Pancreas (tissue), 10 donors: Measurements from ENCODE around the gene RHOV. TPM values are rescaled to one million over a fixed set of nuclear protein-coding genes. Genes with fewer than 3 reads are reported as not detected.

Experiments used
- ATAC-seq, 4 donors: fragments of 200-7000 bp; cut with Tn5 transposase; one replicate each; pipeline versions ENCODE4 v1.8.0 to v1.9.1; 2020; ENCODE audit warnings: mild to moderate bottlenecking in 4 of 4, moderate library complexity in 4 of 4
- DNase-seq, 6 donors: peaks; one replicate each; pipeline ENCODE4 v3.0.0-alpha.2; 2020
- FAIRE-seq: peaks from 2 replicates; lab custom pipeline; 2012; peaks lifted over from hg19 to GRCh38; lab: Jason Lieb, UNC
- H3K27ac ChIP-seq, 4 donors: fragments of 200-600 bp; sonication (generic); 1 replicate in 3 of 4; 2 replicates in 1 of 4; pipeline versions ENCODE4 v1.5.0 to v1.8.0; 2020
- H3K27me3 ChIP-seq, 4 donors: fragments of 200-600 bp; one replicate each; pipeline ENCODE4 v1.8.0; 2021
- H3K36me3 ChIP-seq, 3 donors: fragments of 200-600 bp; sonication (generic) in 1 of 3; one replicate each; pipeline versions ENCODE4 v1.5.0 to v1.8.0; 2020 to 2021
- H3K4me1 ChIP-seq, 3 donors: fragments of 200-600 bp; one replicate each; pipeline ENCODE4 v1.8.0; 2021
- H3K4me3 ChIP-seq, 4 donors: fragments of 200-600 bp; sonication (generic) in 2 of 4; one replicate each; pipeline versions ENCODE4 v1.5.0 to v1.8.0; 2020 to 2021
- H3K9me3 ChIP-seq, 4 donors: fragments of 200-600 bp; one replicate each; pipeline ENCODE4 v1.8.0; 2021
- CTCF ChIP-seq, 4 donors: fragments of 200-600 bp; sonication (generic) in 3 of 4; IDR thresholded peaks; one replicate each; pipeline versions ENCODE4 v1.5.0 to v1.8.0; 2021; ENCODE audit warnings: antibody characterized with exemption in 4 of 4
- WGBS, 2 donors: extraction: QIAGEN DNeasy Blood & Tissue Kit; methylation state at CpG; one replicate each; pipeline ENCODE4 v1.1.7; 2013; 5-methylcytosine and 5-hydroxymethylcytosine counted together
- intact Hi-C, 3 donors: fragments of 100-400 bp; cut with DNase I; formaldehyde crosslinking; loops; one replicate each; pipeline versions ENCODE4 v1.11.1 to v1.14.2; 2022
- polyA plus RNA-seq, 2 donors: library from polyadenylated mRNA; stranded (reverse); fragments of 200-250 nt; gene quantifications; one replicate each; pipeline ENCODE4 v1.2.3, GENCODE V29; 2013
- total RNA-seq, 6 donors: library from RNA; stranded (reverse); fragmentation: NEBNext Ultra II Directional in 4 of 6; extraction: Animal tissue kit (Norgen Biotek cat#: 25700) in 4 of 6; gene quantifications; one replicate each; pipeline versions ENCODE4 v1.2.1 to v1.2.4, GENCODE V29; 2021 to 2023
- donor health status: healthy with polysubstance abuse.
- donor health status: DM: no; HTN: no; CAD: no; lungs with moderate emphysema.
- donor health status: DM: no; HTN: no; CAD: no.
- donor health status: control.
- donor health status: control.
- donor health status: Bipolar disorder and iron deficiency.
- donor health status: DM: yes; HTN: yes; CAD: no.
- donor health status: DM: no; HTN: no; CAD: no.
- donor health status: DM: no; HTN: no; CAD: no.
- donor health status: DM: yes; HTN: yes; CAD: no.

Gene RHOV
- total and polyA plus RNA-seq, 8 donors = 3.5 to 19.8 (median 10.9) TPM

GRCh38 chr15:40836020-40836419 lies 38.0 kb downstream of the RHOV start:
- H3K4me3 ChIP-seq = no peak overlapping the region
- no peaks in the 10 kb centered on the region for H3K36me3 ChIP-seq
- no peak overlapping the region for H3K27ac ChIP-seq
- 95 to 100% methylated on average over 1 of the region's 1 CpG for WGBS, 2 donors
- TF ChIP-seq CTCF (IDR thresholded peaks at IDR 0.05) = no peak
- H3K4me1 ChIP-seq = no peaks in the 10 kb centered on the region
- FAIRE-seq (no peak), DNase-seq (no peak), ATAC-seq (no peak)
- no peaks in the 10 kb centered on the region for H3K27me3 ChIP-seq
- intact Hi-C loops = no loop called here
- no peaks in the 10 kb centered on the region for H3K9me3 ChIP-seq

- no peak for DNase-seq
- intact Hi-C loops = no loop called here
- Histone ChIP-seq H3K4me3 (no peak overlapping the region), H3K4me1 (no peaks in the 10 kb centered on the region), H3K27ac (no peak overlapping the region), H3K27me3 (no peaks in the 10 kb centered on the region), H3K9me3 (no peaks in the 10 kb centered on the region), H3K36me3 (no peaks in the 10 kb centered on the region)
- ATAC-seq = no peak
- TF ChIP-seq CTCF (IDR thresholded peaks at IDR 0.05) = no peak
- no peak for FAIRE-seq
Measured at GRCh38 chr15:40832903-40833302, 41.1 kb downstream of the RHOV start.

GRCh38 chr15:40831861-40832260 lies 42.2 kb downstream of the RHOV start:
- no peak overlapping the region for H3K4me3 ChIP-seq
- no peak overlapping the region for H3K27ac ChIP-seq
- H3K4me1 ChIP-seq = no peaks in the 10 kb centered on the region
- H3K9me3 ChIP-seq = no peaks in the 10 kb centered on the region
- H3K27me3 ChIP-seq = no peaks in the 10 kb centered on the region
- FAIRE-seq (no peak), DNase-seq (no peak), ATAC-seq (no peak)
- TF ChIP-seq CTCF (IDR thresholded peaks at IDR 0.05) = no peak
- H3K36me3 ChIP-seq = no peaks in the 10 kb centered on the region
- 71 to 75% methylated on average over 1 of the region's 1 CpG for WGBS, 2 donors
- intact Hi-C loops = no loop called here

GRCh38 chr15:40830884-40831283 lies 43.1 kb downstream of the RHOV start:
- ATAC-seq (no peak), FAIRE-seq (no peak), DNase-seq (no peak)
- intact Hi-C loops = no loop called here
- Histone ChIP-seq H3K4me3 (no peak overlapping the region), H3K27me3 (no peaks in the 10 kb centered on the region), H3K36me3 (no peaks in the 10 kb centered on the region), H3K27ac (no peak overlapping the region), H3K4me1 (peaks cover 0 to 6% (median 0%) of the 10 kb centered on the region in 3 donors), H3K9me3 (no peaks in the 10 kb centered on the region)
- 86 to 89% methylated on average over 2 of the region's 2 CpGs for WGBS, 2 donors
- no peak for TF ChIP-seq CTCF (IDR thresholded peaks at IDR 0.05)

- no peak for DNase-seq
- no peaks in the 10 kb centered on the region for H3K36me3 ChIP-seq
- no peaks in the 10 kb centered on the region for H3K9me3 ChIP-seq
- H3K4me3 ChIP-seq = no peak overlapping the region
- no peak overlapping the region for H3K27ac ChIP-seq
- H3K27me3 ChIP-seq = no peaks in the 10 kb centered on the region
- 76 to 80% methylated on average over 7 of the region's 7 CpGs for WGBS, 2 donors
- no peak for ATAC-seq
- FAIRE-seq = no peak
- H3K4me1 ChIP-seq = peaks cover 0 to 7% (median 0%) of the 10 kb centered on the region in 3 donors
- intact Hi-C loops = no loop called here
- TF ChIP-seq CTCF (IDR thresholded peaks at IDR 0.05) = no peak
Measured at GRCh38 chr15:40829115-40829514, 44.9 kb downstream of the RHOV start.
